GM19463 (cell line): ENCODE measurements around the gene AFF3.
"Not testable (repeated sequence)": the region's sequence is repeated elsewhere in the genome, so short reads cannot be mapped to it uniquely, and the experiment has no call there.

Source experiments
- ATAC-seq: cut with Tn5 transposase; IDR thresholded peaks from one replicate; pipeline ENCODE4 v1.9.1; 2021; ENCODE audit warnings: mild to moderate bottlenecking, moderate library complexity; ENCODE audit not compliant: unreplicated experiment

Gene AFF3

DNA sequence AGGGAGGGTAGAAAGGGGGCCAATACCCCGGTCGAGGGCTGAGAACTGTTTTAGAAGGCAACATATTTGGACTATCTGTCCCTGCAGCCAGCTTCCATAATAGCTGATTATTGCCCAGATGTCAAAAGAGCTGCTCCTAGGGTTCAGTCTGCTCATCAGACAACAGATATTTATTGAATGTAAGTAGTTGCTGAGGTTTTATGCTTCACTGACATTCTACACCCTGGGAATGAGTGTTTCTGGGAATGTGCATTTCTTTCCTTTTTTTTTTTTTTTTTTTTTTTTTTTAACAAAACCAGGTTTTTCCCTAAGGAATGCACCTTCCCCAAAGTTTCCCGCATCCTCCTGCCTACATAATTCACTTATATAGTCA lies 33.8 kb downstream of the AFF3 start:
- ATAC-seq, result not testable (repeated sequence)

DNA sequence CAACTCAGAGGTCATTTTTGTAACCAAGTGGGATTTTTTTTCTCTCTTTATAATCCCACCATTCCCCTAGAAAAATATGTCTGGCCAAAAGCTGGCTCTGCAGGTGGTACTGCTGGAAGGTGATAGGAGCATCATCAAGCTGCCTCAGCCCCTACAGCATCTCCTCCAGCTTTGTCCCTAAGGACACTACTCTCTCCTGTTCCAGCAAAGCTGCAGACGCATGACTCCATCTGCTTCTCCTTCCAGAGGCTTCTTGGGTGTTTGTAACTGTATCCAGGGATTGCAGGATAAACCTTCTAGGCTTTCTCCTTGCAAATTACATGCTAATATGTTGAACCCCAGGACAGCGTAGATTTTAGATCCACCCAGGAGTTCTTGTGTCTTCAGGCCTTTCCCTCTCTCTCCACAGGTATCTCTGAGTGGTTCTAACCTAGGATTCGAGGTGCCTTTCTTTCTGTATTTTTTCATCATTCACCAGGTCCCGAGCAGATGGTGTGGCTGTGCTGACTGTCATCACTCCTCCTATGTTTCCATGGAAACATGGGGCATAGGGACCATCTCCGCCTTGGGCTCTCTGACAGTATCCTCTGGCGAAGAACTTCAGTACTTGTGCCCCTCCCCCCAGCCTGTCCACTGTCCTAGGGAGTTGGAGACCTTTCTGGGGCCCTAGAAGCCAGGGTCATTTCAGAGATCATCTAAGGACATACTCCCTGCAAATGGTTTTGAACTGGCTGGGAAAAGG lies 34.3 kb downstream of the AFF3 start:
- no peak for ATAC-seq

DNA sequence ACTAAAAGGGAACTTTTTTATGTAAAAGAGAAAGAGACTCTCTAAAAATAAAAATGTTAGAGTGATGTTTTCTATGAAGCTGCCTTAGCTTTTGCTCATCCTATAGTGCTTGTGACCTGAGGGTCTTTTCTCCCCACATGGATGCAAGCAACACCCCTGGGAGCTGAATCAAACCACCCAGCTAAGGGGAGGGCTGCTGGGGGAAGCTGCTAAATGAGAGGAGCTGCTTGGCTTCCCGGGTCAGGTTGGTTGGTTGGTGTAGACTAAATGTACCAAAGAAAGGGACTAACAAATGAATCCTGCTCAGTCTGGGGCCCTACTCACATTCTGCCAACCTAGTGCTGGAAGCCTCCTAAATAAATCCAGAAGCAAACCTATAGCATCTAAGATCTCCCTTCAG lies 35.0 kb downstream of the AFF3 start:
- ATAC-seq, result no peak

DNA sequence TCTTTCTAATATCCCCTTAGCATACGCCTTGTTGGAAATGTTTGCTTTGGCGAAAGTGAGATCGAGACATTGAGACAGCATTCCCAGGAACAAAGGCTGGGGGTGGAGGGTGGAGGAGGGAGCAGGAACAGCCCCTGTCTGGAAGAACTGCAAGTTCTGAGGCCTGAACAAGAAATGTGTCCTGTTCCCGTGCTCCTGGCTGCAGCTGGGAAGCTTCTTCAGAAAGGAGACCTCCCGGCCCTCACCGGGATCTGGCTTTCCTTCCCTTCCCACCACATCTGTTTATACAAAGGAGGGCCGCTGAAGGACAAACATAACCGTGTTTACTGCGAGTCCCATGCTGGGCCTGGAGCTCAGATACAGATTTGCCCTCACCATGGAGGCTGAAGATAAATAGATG lies 35.9 kb downstream of the AFF3 start:
- ATAC-seq, result no peak

DNA sequence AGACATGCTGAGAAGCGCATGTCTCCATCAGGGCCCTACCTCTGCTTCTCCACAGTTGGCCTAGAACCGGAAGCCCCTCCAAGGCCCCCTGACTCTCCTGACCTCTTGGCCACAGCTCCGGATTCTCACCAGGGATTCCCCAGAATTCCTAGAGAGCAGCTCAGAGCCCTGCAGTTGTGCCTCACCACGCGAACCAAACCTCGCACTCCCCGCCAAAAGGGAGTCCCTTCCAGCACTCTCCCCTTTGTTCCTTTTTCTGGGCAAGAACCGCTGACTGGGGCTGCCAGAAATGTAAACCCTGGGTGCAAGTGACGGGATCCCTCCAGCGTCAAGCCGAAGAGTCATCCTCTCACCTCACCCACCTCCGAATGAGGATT lies 36.7 kb downstream of the AFF3 start:
- no peak for ATAC-seq

DNA sequence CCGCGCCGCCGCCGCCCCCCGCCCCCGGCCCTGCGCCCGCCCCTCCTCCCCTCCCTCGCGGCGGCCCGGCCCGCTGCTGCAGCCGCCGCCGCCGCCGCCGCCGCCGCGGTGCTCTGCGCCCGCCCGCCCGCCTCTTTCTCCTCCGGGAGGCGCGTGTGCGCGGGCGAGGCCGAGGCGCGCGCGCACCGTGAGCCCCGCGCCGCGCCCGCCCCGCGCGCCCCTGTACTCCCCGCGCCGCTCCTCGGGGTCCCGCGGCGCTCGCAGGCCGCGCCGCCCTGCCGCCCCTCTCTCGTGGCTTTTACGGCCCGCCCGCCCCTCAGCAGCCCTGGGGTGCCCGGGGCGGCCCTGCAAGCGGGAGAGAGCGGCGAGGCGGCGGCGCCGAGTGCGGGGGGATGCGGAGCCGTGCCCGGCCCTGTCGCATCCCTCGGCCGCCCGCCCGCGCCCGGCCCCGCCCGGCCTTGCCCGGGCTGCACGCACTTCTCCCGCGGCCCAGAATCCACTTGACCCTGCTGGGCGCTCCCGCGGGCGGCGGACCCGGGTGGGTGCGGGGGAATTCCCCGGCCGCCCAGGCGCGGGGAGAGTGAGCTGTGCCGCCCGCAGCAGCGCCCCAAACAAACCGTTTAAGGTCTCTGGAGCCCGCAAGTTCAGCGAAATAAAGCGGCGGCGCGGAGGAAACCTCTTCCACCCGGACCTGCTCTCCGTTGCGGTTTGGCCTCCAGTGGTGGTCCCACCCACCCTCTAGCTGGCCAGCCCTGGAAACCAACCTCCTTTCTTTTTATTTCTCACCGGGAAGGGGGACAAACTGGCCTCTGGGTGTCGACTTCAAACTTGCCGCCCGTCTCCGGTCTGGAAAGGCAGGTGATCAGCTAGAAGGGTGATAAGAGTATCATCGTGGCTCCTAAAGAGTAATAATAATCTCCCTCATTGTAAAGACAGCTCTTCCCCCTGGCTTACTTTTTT lies 37.4 kb downstream of the AFF3 start:
- ATAC-seq, result no peak

DNA sequence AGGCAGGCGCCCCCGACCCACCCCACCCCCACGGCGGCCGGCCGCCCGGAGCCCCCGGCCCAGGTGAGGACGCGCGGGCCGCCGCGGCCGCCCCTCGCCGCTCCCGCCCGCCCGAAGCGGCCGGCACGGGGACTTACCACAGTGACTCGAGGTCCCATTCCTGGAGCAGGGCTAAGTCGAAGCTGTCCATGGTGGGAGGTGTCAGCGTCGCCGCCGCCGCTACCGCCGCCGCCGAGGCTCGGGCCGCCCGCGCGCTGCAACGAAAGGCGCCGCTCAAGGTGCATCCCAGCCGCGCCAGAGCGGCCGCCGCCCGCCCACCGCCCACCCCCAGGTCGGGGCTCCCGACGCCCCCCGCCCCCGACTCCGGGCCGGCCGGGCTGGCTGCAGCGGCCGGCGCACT lies 38.1 kb downstream of the AFF3 start:
- ATAC-seq, result not testable (repeated sequence)

DNA sequence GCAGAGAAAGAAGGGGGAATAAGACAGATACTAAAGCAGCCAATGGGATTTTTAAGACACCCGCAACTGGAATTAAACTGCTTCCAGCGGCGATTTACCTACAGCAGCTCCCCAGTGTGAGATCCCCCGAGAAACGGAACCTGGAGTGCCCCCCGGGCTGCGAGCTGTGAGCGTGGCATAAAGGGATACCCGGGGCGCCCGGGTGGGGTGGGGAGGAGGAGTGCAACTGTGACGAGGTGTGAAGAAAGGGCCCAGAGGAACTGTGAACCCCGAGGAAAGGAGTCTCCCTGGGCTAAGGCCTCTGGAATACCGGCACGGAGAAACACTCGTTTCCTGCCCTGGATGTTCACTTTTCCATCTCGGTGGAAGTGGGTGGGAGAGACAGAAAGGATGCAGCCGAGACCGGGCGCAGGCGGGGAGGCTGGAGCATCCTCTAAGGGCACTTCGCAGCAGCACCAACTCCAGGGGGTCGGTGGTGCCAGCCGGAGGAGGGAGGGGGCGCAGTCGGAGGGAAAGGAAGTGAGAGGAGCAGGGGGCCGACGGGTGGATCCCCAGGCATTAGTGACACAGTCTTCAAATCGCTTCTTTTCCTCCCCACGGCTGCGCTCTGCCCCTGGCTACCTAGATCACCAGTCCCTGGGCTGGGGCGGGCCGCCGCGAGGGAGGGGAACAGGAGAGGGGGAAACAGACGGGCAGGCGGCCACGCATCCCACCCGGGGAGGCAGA lies 38.7 kb downstream of the AFF3 start:
- ATAC-seq, result not testable (repeated sequence)

DNA sequence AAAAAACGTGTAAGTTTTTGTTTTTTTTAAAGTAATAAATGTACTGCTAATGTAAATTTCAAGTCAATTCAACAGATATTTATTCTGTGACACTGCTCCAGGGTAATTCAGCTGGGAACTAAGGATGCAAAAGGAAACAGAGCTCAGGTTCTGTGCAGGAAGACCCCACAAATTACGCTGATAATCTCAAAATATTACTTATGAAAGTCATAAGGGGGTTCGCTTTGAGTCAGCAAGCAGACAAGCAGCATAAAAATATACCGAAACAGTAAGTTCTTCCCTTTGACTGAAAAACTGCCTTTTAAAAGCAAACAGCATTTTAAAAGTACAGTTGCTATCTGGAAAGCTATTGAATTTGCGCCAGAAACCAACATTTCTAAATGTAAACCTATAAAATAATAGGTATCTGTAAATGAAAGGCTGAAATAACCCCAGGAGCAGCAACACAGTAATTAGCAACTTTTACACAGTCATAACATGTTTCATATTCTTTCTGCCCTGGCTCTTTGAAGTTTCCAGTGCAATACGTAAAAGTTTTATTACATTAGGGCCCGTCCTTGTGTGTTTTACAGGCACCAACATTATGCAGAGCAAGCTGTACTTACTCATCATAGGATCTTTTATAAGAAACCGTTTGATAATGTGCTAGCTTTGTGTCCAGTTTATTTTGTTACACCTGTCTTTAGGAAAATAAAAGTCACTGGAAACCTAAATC lies 39.8 kb downstream of the AFF3 start:
- ATAC-seq, result not testable (repeated sequence)

DNA sequence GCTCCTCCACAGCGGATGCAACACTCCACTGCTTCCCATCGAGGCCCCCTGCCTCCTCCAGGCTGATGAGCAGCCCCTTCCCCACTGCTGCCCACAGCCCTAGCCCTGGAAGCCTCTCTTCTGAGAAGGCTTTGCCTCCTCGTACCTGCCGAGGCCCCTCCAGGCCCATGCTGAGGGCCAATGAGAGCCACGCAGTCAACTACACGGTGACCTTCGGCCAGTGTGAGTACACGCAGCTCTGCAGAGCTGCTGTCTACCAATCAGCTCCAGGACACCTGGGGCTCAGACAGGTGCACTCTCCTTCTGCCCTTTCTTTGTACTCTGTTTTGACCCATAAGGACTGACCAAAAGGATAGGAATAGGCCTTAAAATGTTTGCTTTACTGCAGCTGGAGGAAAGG lies 43.5 kb downstream of the AFF3 start:
- not testable (repeated sequence) for ATAC-seq

DNA sequence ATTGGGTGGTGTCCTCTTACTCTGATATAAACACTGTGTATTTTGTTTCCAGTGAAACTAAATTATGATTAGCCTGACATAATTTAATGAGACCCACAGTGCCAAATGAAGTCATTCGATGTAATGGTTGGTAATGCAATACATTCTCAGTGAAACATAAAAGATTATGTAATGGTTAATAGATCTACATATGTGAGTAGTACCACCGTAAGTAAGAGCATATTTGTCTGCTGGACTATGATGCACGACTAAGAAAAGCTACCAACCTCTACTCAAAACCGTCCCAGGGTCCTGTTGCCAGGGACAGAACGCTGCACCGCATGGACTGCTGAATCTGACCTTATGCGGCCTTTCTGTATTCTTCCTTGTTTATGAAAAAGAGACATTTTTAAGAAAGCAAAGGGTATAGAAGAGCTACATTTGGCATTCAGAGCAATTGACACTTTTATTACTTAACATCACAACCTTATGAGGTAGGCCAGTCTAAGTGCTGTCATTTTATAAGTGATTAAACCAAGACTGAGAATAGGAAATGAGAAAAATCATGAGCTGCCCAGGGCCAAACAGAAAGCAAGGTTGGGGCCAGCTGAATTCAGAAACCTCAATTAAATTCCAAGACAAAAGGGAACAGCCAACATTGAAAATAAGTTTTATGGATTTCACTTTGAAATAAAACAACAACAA lies 44.6 kb downstream of the AFF3 start:
- ATAC-seq, result not testable (repeated sequence)

DNA sequence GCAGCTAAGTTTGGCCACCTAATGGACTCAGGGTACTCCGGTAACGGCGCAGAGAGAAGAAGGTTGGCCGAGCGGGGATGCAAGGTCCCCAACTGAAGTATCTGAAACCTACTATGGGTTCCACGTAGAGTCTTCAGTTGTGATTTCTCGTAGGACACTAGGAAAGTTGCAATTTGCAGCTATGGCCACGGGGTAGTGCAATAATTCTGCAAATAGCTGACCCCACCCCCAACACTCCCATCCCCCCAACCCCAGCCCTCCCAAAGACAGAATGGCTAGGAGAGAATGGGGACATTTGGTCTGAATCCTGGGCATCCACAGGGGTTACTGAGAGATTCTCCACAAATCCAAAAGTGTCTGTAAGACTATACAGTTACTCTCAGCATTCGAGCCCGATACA lies 46.5 kb downstream of the AFF3 start:
- ATAC-seq, result not testable (repeated sequence)

DNA sequence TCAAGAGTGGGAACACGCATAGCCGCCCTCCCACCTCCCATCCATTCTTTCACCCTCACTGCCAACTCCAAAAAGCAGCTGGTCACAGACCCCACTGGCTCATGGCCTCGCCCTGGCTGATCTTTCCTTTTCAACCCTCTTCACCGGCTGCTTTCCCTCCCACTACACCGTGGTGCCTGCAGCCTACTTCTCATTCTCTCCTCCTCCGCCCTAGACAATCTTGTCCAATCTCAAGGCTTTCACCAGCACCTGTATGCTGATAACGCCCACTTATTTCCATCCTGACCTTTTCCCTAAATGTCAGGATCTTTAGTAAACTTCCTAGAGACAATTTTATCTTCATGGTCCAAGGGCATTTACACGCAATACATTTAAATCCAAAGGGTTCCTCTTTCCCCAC lies 50.6 kb downstream of the AFF3 start:
- not testable (repeated sequence) for ATAC-seq

DNA sequence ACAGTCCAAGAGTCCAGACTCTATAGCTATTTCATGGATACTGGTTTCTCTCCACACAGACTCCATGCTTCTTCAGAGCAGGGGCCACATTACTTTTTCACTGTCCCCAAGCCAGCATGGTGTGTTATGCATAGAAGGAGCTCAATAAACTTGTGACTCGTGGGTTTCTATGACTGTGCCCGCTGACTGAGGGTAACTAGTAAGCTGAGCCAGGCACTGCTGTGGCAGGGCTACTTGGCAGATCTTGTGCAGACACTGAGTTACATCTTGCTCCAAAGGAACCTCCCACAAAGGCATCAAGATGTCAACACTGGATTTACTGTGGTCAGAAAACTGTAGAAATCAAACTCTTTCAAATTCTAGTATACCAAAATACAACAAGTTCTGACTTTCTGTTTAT lies 56.6 kb downstream of the AFF3 start:
- not testable (repeated sequence) for ATAC-seq

DNA sequence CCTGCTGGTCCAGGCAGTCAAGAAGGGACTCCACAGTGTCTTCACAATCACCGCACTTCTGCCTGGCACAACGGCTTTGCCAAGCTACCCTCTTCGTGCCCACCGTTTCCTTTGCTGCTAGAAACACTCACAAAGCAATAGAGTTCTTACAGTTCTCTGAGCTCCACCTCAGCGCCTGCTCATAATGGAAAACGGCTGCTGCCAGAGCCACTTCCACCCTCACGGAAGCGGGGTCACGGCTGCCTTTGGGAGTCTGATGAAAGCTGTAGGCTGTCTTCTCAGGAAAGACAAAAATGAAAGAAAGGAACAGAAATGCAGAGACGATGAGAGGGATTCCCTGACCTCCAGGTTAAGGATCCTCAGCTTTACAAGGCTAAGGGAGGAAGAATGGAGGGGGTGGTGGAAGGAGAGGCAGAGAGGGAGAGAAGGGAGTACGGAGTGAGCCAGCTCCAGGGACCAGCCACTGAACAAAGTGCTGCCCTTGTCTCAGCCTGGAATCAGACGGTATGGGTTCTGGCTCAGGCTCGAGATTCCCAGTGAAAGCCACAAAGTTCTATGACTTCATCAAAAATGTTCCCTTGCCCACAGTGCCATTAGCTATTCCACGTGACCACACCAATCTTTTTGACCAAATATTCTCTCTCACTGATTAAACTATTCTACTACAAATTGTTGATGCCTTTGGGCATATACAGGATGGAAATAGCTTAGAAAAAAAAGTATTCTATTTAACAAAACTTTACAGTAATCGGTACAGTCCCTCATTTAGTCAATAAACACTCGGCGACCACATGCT lies 58.8 kb downstream of the AFF3 start:
- ATAC-seq, result not testable (repeated sequence)

DNA sequence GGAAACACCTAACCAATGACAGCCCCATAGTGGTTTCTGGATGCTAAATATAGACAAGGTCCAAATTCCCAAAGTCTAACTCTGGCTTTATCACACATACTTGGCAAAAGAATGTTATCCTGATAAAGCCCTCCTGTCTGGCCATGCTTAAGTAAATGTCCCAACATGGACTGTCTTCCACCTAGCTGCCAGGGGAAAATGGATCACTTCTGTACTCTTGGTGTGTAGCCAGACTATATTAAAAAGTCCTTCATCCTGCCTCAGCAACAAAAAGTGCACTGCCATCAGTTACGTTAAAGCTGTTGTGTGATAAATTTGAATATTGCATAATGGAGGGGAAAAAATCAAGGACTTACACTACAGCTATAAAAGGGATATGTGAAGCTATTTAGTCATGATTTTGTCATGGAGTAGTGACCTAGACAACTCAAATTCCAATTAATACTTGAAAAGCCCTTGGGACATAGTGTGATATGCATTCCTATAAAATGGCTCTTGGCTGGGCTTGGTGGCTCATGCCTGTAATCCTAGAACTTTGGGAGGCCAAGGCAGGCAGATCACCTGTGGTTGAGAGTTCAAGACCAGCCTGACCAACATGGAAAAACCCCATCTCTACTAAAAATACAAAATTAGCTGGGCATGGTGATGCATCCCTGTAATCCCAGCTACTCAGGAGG lies 60.0 kb downstream of the AFF3 start:
- not testable (repeated sequence) for ATAC-seq

DNA sequence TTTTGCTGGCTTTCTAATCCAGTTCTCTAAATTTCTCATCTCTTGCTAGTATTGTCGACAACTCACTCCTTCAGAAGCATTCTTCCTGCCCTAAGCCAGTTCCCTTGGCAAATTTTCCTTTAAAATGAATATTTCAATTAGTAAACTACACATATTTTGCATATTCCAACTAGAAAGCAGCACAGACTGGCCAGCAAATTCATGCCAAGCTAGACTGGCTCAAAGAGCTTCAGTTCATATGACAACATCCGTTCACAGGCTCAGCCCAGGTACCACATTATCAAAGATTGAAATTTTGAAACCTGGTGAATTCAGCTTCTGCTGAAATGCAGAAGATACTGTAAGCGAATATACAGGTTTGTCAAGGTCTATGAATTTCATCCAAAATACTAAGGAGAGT lies 64.5 kb downstream of the AFF3 start:
- ATAC-seq, result no peak

DNA sequence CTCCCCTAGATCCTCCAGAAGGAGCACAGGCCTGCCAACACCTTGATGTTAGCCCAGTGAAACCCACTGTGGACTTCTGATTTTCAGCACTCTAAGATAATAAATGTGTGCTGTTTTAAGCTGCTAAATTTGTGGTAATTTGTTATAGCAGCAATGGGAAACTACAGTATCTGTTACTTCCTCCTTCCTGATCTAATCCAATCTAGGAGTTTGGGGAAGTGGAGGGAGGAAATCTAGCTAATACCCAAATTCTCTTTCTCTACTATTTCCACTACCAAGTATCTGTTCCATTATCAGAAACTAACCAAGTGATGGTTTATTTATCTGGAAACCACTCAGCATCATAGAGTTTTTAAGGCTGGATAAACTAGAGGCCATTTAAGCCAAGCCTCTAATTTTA lies 64.9 kb downstream of the AFF3 start:
- ATAC-seq, result no peak

DNA sequence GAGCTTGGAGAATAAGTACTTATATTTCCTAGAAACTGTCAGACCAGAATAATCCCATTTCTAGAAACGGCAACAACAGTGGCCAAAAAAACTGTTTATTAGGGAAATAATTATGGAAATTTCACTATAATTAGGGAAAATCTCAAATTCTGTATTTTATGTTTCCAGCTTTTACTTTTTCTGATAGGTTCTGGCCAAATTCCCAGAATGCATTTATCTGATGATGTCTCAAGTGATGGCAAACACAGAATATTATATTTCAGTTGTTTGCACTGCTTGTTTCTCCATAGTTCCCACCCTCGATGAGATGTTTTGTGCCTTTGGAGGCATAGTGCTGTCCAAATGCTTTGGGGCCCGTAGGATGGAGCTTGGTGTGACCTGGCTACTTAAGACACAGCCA lies 66.9 kb downstream of the AFF3 start:
- no peak for ATAC-seq
